GM11168 (cell line): ENCODE measurements around the gene RUNDC3A.

ENCODE experiments used
- in situ Hi-C: fragments of 300-500 bp; cut with MboI; formaldehyde crosslinking; loops from one replicate; pipeline ENCODE4 v1.12.0; 2022; ENCODE audit warnings: low sequenced_read_pairs; ENCODE audit not compliant: unreplicated experiment

The RUNDC3A gene

GRCh38 chr17:44308320-44308818 lies at the start of gene RUNDC3A:
Gene RUNDC3A, plus strand, starts transcription at chr17:44308601. Its CDS starts 232 bp downstream, at chr17:44308833.
- in situ Hi-C loops, result no loop called here

GRCh38 chr17:44258811-44259351 lies 49.5 kb upstream of the RUNDC3A start:
- in situ Hi-C loops, result no loop called here

DNA sequence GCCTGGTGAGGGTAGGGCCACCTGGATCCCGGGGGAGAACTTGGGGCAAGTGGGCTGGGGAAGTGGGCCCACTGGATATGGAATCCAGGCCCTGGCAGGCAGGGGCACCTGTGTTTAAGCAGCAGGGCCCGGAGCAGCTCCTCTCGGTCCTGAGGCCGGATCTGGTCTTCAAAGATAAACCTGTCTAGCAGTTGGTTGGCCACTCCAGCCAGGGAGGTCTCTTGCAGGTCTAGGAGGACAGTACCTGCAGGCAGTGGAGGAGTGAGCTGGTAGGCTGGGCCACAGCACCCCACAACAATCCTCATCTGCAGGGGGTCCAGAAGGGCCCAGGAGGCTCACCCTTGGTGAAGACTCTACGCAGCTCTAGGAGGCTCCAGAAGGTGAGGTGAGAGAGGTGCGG lies 48.1 kb upstream of the RUNDC3A start:
- in situ Hi-C loops, result no loop called here

DNA sequence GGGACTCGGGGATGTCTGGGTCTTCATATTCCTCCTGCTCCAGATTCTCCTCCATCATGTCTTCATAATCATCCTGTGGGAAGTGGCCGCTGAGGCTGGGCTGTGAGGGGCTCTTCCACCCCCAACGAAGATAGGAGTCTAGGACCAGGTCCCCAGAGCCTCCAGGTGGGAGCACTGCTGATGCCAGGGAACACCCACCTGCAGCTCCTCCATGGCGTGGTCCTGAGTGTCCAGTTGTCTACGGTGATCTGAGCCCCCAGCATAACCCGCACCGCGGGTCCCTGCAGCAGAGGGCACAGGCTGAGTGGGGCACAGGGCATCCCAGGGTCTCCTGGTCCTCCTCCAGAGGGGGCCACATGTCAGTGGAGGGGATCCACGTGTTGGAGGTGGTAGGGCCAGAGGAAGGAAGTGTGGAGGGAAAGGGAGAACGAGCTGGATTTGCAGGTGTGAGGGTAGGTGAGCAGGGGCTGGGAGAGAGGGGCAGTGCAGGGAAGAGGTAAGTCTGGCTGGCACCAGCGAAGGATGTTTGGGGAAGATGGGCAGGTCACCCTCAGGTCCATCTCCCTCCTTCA lies 45.7 kb upstream of the RUNDC3A start:
- in situ Hi-C loops, result no loop called here

GRCh38 chr17:44263345-44263902 lies 45.0 kb upstream of the RUNDC3A start:
- in situ Hi-C loops, result no loop called here

GRCh38 chr17:44266402-44267164 lies 41.8 kb upstream of the RUNDC3A start:
- in situ Hi-C loops, result no loop called here

DNA sequence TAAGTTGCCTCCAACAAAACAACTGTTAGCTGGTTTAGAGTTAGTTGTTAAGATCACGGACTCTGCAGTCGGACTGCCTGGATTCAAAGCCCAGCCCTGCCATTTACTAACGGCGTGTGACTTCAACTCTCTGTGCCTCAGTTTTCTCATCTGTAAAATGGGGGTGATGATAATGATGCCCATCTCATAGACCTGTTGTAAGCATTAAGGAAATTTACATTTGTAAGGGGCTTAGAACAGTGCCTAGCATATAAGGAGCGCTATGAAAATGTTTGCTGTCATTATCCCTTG lies 41.3 kb upstream of the RUNDC3A start:
- in situ Hi-C loops, result no loop called here

- in situ Hi-C loops, result no loop called here
Measured at GRCh38 chr17:44267818-44268490, 40.4 kb upstream of the RUNDC3A start, which contains the start of gene SLC4A1. Gene SLC4A1, minus strand, starts transcription at chr17:44268135. Its CDS starts 5,269 bp downstream, at chr17:44262866.

DNA sequence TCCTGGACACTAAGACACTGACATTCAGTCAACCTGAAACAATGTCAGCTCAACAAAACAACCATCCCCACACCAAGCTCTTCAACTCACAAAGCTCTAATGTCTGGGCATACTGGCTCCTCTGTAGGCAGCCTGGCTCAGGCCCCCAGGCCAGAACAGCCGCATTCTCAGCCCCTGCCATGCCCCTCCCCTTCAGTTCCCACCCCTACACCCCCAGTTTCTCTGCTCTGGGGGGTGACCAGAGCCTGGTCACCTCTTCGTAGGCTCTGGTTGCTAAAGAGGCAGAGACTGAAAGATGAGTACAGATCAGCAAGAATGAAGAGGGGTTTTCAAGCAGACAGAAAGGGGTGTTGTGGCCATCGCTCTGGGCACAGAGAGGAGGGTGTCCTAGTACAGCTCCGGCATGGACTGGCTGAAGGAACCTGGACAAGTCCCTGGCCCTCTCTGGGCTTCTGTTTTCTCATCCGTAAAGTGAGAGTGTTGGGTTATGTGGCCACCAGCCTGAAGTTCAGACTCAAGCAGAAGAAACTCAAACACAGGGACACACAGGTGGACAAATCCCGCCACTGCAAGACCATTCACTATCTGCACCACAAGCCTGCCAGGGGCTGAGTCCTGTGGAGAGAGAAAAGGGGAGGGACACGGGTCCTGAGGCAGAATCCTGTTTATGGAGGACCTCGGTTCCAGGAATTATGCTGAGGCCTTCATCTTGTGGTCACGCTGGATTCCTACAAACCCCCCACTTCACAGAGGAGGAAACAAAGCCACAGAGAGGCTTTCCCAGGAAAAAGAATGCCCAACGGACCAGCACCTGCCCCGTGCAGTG lies 39.5 kb upstream of the RUNDC3A start:
- in situ Hi-C loops, result no loop called here

- in situ Hi-C loops, result no loop called here
Measured at GRCh38 chr17:44269535-44270240, 38.7 kb upstream of the RUNDC3A start.

DNA sequence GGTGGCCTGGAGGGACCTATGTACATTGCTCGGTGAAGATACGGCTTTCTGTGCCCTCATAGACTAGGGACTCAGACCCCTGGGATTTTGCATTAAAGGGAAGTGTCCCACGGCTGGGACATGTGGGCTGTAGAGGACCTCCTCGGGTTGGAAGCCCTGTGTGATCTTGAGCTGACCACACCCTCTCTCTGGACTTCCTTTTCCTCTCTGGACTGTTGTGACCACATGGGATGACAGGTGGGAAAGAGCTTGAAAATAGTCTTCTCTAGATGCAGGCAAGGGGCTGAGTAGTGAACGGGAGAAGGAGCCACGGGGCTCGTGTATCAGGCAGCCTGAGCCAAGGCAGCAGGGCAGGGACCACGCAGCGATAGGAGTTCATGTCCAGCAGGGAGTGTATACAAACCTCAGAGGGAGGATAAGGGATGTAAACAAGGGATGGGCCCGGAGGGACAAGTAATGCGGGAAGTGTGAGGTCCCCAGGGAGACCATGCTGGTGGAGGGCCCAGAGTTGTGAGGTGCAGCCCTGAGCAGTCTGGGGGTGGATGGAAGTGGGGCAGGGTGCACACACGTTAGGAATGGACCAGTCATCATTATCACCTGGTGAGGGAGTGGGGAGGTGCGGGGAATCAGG lies 36.0 kb upstream of the RUNDC3A start:
- in situ Hi-C loops, result no loop called here

DNA sequence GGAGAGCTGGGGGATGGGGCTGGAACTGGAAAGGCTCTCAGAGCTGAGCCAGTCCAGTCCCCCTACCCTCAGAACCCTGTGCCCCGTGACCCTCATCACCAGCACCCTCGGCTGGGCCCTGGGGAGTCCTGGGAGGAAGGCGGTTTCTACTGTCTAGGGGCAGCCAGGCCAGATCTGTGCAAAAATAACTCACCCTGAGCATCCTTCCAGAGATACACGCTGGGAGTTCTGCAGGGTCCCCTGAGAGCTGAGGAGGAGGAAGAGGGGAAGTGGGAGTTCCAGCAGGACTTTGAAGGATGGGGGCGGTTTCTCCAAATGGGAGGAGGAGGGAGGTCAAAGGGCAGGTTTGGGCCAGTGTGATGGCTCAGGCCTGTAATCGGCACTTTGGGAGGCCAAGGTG lies 35.4 kb upstream of the RUNDC3A start:
- in situ Hi-C loops, result no loop called here

DNA sequence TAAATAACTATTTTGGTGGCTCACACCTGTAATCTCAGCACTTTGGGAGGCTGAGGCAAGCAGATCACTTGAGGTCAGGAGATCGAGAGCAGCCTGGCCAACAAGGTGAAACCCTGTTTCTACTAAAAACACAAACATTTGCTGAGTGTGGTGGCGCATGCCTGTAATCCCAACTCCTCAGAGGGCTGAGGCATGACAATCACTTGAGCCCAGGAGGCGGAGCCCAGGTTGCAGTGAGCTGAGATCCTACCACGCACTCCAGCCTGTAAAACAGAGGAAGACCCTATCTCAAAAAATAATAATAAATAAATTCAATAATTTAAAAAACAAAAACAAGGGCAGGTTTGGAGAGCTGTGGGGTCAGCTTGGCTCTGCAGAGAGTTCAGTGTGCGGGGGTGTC lies 34.8 kb upstream of the RUNDC3A start:
- in situ Hi-C loops, result no loop called here

- in situ Hi-C loops, result no loop called here
Measured at GRCh38 chr17:44277976-44278375, 30.4 kb upstream of the RUNDC3A start.

GRCh38 chr17:44279346-44279665 lies 29.1 kb upstream of the RUNDC3A start:
- in situ Hi-C loops, result no loop called here

DNA sequence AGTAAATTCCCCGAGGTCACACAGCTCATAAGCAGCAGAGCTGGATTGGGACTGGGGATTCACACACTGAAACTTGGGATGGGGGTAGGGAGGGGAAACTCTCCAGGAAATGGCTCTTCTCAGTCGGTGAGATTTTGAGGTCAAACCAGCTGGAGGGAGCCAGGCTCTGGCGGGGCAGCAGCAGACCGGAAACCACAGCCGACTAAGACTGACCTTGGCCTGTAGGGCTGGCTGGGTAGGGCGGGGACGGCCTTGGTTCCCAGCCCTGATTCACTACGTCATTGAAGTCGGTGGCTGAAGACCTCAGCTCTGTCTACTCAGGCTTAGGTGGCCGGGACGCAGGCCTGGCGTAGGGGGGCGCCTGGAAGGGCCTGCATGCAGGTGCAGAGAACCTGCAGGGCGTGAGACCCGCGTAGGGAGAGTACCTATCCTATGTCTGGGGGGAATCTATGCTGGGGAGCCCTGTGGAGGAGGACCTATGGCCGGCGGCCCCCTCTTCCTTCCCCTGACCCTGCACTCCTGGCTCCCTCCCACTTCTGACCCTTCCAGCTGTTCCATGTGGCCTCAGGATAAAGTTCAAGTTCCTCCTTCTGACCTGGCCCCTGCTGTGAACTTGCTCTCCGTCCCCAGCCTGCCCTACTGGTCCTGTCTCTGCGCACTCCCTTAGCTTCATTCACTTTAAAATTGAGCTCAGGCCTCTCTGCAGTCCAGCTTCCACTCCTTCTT lies 28.6 kb upstream of the RUNDC3A start:
- in situ Hi-C loops, result no loop called here

- in situ Hi-C loops, result no loop called here
Measured at GRCh38 chr17:44280392-44280937, 27.9 kb upstream of the RUNDC3A start.

DNA sequence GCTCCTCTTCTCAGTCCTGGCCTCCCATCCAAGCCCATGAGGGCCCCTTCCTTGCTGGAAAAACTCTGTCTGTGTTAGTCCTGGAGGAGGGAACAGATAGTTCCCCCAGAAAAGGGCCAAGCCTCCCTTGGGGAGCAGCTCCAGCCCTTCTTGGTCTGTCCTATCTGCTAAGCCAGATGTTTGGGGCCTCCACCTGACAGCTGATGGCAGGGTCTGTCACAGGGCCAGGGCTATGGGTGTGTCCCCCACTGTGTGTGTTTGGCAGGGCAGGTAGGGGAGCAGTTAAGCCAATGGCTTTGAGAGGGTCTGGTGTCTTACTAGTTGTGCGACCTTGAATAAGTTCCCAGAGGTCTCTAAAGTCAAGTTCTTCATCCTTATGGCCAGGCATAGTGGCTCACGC lies 26.8 kb upstream of the RUNDC3A start:
- in situ Hi-C loops, result no loop called here
